GM19025 (cell line): ENCODE results near the gene KCNG1.
"Not testable (repeated sequence)": the region's sequence is repeated elsewhere in the genome, so short reads cannot be mapped to it uniquely, and the experiment has no call there.

Source experiments
- ATAC-seq: cut with Tn5 transposase; IDR thresholded peaks from one replicate; pipeline ENCODE4 v1.9.1; 2021; ENCODE audit warnings: mild to moderate bottlenecking, low read depth, moderate library complexity; ENCODE audit not compliant: unreplicated experiment

Gene KCNG1

DNA sequence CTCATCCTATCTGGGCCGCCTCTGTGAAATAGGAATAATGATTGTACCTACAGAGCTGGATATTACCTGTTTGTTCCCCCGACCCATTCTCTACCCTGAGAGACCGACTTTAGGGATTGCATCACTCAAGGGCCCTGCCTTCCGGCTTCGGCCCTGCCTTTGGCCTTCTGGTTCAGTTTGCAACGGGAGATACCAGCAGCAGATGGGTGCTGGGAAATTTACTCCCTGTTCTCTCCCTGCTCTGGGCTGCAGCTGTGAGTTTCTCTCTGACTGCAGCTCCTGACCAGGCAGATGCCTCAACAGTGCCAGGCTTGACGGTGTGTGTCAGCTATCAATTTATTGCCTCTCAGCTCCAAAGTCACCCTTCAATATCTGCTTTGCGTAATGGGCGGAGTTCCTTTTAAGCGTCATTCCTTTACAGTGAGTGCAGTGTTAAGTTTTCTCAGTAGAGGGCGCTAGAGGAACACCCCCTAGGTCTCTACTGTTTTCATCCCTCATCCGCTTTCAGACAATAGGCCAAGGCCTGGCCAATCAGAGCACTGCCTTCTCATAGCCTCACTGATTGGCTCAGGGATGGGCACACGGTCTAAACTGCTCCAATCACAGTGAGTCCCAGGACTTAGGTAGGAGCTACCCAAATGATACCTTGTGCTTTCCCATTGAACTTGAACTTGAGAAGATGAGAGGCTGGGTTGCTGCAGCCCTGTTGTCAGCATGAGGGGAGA, 30.0 kb downstream of the KCNG1 start:
- no peak for ATAC-seq

DNA sequence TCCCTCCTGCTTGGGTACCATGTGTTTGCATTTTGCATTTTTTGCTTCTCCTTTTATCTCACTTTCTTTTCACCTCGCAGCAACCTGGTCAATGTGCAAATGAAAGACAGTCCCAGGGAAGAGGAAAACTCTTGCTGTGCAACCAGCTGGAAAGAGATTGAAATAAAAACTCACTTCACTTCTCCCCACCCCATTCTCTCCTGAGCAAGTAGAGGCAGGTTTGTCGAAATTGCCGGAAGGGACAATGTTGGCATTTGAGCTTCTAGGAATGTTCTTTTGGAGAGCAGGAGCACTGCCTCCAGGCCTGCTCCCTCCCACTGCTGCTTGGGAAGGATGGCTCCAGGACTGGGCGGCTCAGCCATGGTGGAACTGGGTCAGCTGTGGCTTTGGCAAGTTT, 30.6 kb downstream of the KCNG1 start:
- ATAC-seq: no peak

DNA sequence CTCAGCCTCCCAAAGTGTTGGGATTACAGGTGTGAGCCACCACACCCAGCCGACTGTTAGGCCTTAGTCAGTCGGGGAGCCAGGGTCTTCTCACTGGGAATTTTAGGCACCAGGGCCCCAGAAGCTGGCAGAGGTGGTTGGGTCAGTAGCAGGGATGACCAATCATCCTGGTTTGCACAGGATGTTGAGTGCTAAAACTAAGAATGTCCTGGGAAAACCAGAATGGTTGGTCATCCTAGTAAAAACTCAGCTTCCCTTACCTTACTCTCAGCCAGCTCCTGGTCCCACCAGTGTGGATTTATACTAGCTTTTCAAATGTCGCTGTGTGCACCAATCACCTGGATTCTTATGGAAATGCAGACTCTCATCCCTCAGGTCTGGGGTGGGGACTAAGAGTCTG, 31.8 kb downstream of the KCNG1 start:
- ATAC-seq: no peak

GRCh38 chr20:50987493-50988210, 35.3 kb downstream of the KCNG1 start:
- no peak for ATAC-seq

- ATAC-seq: no peak
Observed at GRCh38 chr20:50983321-50983720, 39.6 kb downstream of the KCNG1 start.

DNA sequence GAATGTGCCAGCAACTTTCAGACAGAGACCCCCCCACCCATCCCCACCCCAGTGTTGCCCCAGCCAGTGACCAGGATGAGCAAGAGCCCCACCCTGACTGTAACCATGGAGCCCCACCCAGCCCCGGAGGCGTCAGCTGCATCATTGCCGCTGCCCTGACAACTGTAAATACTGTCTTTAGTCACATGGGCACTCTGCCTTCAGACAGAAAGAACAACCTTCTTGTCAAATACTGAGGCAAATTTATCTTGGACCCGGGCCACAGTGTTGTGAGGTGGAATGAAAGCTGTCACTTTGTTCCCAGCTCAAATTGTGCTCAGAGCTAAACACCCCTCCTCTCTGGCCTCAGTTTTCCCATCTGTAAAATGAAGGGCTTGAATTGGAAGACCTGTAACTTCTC, 40.5 kb downstream of the KCNG1 start:
- no peak for ATAC-seq

GRCh38 chr20:50981714-50982048, 41.2 kb downstream of the KCNG1 start:
- ATAC-seq: no peak

- no peak for ATAC-seq
Observed at GRCh38 chr20:50980851-50981713, 41.8 kb downstream of the KCNG1 start.

GRCh38 chr20:50980071-50980681, 42.7 kb downstream of the KCNG1 start:
- ATAC-seq: no peak

DNA sequence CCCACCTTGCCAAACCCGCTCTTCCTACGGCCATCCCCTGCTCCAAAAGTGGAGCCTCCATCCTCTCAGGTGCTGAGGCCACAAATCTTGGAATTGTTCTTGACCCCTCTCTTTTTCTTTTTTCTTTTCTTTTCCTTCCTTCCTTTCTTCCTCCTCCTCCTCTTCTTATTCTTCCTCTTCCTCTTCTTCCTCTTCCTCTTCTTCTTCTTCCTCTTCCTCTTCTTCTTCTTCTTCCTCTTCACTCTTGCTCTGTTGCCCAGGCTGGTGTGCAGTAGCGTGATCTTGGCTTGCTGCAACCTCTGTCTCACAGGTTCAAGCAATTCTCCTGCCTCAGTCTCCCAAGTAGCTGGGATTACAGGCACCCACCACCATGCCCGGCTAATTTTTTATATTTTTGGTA, 44.4 kb downstream of the KCNG1 start:
- ATAC-seq: not testable (repeated sequence)

- ATAC-seq: no peak
Observed at GRCh38 chr20:50977066-50978021, 45.6 kb downstream of the KCNG1 start.

DNA sequence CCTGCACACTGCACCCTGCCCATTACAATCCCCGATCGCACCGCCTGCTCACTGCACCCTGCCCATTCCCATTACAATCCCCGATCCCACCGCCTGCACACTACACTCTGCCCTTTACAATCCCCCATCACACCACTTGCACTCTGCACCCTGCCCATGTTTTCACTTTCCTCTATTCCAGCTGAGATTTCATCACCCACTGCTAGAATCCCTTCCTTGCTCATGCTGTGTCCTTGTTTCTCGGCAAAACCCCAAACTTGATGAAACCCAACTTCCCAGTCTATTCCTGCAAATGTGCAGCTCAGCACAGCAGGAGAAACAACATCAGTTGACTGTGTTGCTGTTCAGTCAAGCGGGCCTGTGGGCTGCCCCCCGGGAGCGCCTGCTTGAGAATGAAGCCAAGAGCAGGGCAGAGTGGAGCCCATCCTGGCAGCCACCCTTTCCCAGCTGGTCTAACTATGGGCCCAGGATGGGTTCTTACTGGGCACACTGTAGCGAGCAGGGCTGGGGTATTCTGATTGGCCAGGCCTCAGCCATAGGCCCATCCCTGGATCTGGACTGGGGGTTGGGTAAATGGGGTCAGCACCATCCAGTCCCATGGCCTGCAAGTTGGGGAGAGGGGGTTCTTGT, 47.1 kb downstream of the KCNG1 start:
- no peak for ATAC-seq

DNA sequence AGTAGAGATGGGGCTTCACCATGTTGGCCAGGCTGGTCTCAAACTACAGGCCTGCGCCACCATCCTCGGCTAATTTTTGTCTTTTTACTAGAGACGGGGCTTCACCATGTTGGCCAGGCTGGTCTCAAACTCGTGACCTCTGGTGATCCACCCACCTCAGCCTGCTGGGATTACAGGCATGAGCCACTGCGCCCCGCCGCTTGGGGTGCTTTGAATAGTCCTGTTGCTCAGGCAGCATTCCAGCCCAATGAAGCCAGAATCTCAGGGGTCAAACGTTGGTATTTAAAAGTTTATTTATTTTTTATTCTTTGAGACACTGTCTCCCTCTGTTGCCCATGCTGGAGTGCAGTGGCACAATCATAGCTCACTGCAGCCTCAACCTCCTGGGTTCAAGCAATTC, 53.0 kb downstream of the KCNG1 start:
- no peak for ATAC-seq

GRCh38 chr20:50969435-50969834, 53.5 kb downstream of the KCNG1 start:
- no peak for ATAC-seq

GRCh38 chr20:50968289-50968688, 54.6 kb downstream of the KCNG1 start:
- no peak for ATAC-seq

- no peak for ATAC-seq
Observed at GRCh38 chr20:50967586-50967985, 55.3 kb downstream of the KCNG1 start.

GRCh38 chr20:50959543-50960126, 63.3 kb downstream of the KCNG1 start:
- ATAC-seq: no peak

DNA sequence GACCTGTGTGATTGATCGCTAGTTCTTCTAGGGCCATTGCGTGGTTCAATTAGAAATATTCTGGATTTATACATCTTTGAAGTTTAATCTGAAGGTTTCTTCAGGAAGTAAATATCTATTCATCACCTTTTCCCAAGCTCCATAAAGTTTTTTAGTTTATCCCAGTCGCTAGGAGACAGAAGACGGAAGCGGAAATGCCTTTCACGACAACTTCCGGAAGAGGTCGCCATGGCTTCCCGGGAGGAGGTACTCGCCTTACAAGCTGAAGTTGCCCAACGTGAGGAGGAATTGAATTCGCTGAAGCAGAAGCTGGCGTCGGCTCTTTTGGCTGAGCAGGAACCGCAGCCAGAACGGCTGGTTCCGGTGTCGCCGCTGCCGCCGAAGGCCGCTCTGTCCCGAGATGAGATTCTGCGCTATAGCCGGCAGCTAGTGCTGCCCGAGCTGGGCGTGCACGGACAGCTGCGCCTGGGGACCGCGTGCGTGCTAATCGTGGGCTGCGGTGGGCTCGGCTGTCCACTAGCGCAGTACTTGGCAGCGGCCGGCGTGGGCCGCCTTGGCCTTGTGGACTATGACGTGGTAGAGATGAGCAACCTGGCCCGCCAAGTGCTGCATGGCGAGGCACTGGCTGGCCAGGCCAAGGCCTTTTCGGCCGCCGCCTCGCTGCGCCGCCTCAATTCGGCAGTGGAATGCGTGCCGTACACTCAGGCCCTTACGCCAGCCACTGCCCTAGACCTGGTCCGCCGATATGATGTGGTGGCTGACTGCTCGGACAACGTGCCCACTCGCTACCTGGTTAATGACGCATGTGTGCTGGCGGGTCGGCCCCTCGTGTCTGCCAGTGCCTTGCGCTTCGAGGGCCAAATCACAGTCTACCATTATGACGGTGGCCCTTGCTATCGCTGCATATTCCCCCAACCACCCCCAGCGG, 64.0 kb downstream of the KCNG1 start, which contains the start of gene MOCS3:
Gene MOCS3, plus strand, starts transcription at position 204 of the 928 bp plus-strand sequence. Its CDS starts 25 bp downstream, at position 229.
- ATAC-seq: peak; percentile 78
